Ovary (tissue), 9 donors: ENCODE results near the gene AMPH. TPM values are rescaled to one million over a fixed set of nuclear protein-coding genes. Genes with fewer than 3 reads are reported as not detected.

Source experiments
- DNase-seq, 5 donors: peaks; one replicate each; pipeline ENCODE4 v3.0.0-alpha.2; 2019 to 2020
- H3K27ac ChIP-seq, 2 donors: fragments of 200-600 bp; one replicate each; pipeline versions ENCODE4 v1.5.1 to v1.8.0; 2019 to 2022
- H3K27me3 ChIP-seq: fragments of 200-600 bp; one replicate; pipeline ENCODE4 v1.8.0; 2022
- H3K36me3 ChIP-seq: fragments of 200-600 bp; sonication (generic); one replicate; pipeline ENCODE4 v1.5.1; 2019
- H3K4me1 ChIP-seq: one replicate; pipeline ENCODE4 v1.8.1; 2013; ENCODE audit warnings: mild to moderate bottlenecking, moderate library complexity; ENCODE audit not compliant: insufficient read depth
- H3K4me3 ChIP-seq: fragments of 200-600 bp; sonication (generic); one replicate; pipeline ENCODE4 v1.5.1; 2017
- H3K9me3 ChIP-seq, 2 donors: fragments of 200-600 bp in 1 of 2; sonication (generic) in 1 of 2; one replicate each; pipeline versions ENCODE4 v1.5.1 to v1.8.1; 2013 to 2019; ENCODE audit warnings: mild to moderate bottlenecking in 1 of 2, moderate library complexity in 1 of 2
- CTCF ChIP-seq, 3 donors: fragments of 450-650 bp in 2 of 3; fragments of 200-600 bp in 1 of 3; IDR thresholded peaks; one replicate each; pipeline versions ENCODE4 v1.5.1 to v1.8.0; 2016 to 2022; ENCODE audit warnings: antibody characterized with exemption in 3 of 3, mild to moderate bottlenecking in 1 of 3
- EP300 ChIP-seq: sonication (generic); formaldehyde crosslinking; IDR thresholded peaks from one replicate; pipeline ENCODE4 v1.6.1; 2017; ENCODE audit warnings: antibody characterized with exemption
- POLR2A ChIP-seq: fragments of 450-650 bp; IDR thresholded peaks from one replicate; pipeline ENCODE4 v1.6.1; 2017; ENCODE audit warnings: antibody characterized with exemption, mild to moderate bottlenecking, moderate library complexity
- WGBS, 3 donors: extraction: QIAGEN DNeasy Blood & Tissue Kit in 1 of 3; methylation state at CpG; one replicate each; pipeline versions ENCODE4 v1.1.5 to v1.1.7; 2013 to 2017; 5-methylcytosine and 5-hydroxymethylcytosine counted together
- intact Hi-C, 4 donors: fragments of 100-400 bp; cut with DNase I; formaldehyde crosslinking; loops; one replicate each; pipeline versions ENCODE4 v1.11.0 to v1.15.1; 2022 to 2023
- polyA plus RNA-seq, 2 donors: library from polyadenylated mRNA; stranded (reverse); fragments of 200-250 nt in 1 of 2; fragments of 350-450 nt in 1 of 2; fragmentation: Illumina TruSeq in 1 of 2; extraction: RNeasy Lipid Tissue Mini Kit (QIAGEN cat#74804) in 1 of 2; gene quantifications; one replicate each; pipeline ENCODE4 v1.2.3, GENCODE V29; 2013 to 2014
- total RNA-seq, 7 donors: library from RNA; depleted of rRNA in 2 of 7; stranded (reverse); fragments of >200 nt in 2 of 7; fragmentation: NEBNext Ultra II Directional in 3 of 7; extraction: Animal tissue kit (Norgen Biotek cat#: 25700) in 3 of 7; gene quantifications; one replicate each; pipeline versions ENCODE4 v1.1.0 to v1.2.4, GENCODE V29; 2016 to 2023
- donor health status: DM: no; HTN: no; CAD: no; lungs with moderate emphysema.
- donor health status: DM: no; HTN: no; CAD: no.
- donor health status: Bipolar disorder and iron deficiency.
- donor health status: DM: yes; HTN: yes; CAD: no.
- donor health status: DM: no; HTN: no; CAD: no.
- donor health status: DM: yes; HTN: yes; CAD: no.

The AMPH gene
- total and polyA plus RNA-seq, 9 donors = 0.10 to 4.6 (median 0.83) TPM

GRCh38 chr7:38632411-38632810 is 1.2 kb upstream of the AMPH start:
- no peaks in the 10 kb centered on the region for H3K9me3 ChIP-seq
- peaks cover 2% of the 10 kb centered on the region for H3K4me1 ChIP-seq
- no peaks in the 10 kb centered on the region for H3K36me3 ChIP-seq
- H3K4me3 ChIP-seq = no peak overlapping the region
- H3K27ac ChIP-seq = no peak overlapping the region
- TF ChIP-seq CTCF (IDR thresholded peaks at IDR 0.05) = no peak
- no peak for TF ChIP-seq POLR2A
- no peak for TF ChIP-seq EP300
- no peak for DNase-seq
- WGBS, 3 donors = 91 to 97% (median 95%) methylated on average over 2 of the region's 2 CpGs
- no peaks in the 10 kb centered on the region for H3K27me3 ChIP-seq
- intact Hi-C loops = no loop called here

- DNase-seq = no peak
- no peaks in the 10 kb centered on the region for H3K27me3 ChIP-seq
- H3K4me1 ChIP-seq = peaks cover 2% of the 10 kb centered on the region
- H3K27ac ChIP-seq = no peak overlapping the region
- WGBS, 3 donors = 57 to 62% (median 60%) methylated on average over 12 of the region's 12 CpGs
- no peaks in the 10 kb centered on the region for H3K36me3 ChIP-seq
- intact Hi-C loops = no loop called here
- H3K9me3 ChIP-seq = no peaks in the 10 kb centered on the region
- TF ChIP-seq POLR2A (no peak), CTCF (IDR thresholded peaks at IDR 0.05) (no peak), EP300 (no peak)
- no peak overlapping the region for H3K4me3 ChIP-seq
These were observed 1.3 kb downstream of the AMPH start for GRCh38 chr7:38629651-38630510.

- H3K4me3 ChIP-seq = no peak overlapping the region
- peaks cover 2% of the 10 kb centered on the region for H3K4me1 ChIP-seq
- intact Hi-C loops = no loop called here
- 79 to 81% (median 79%) methylated on average over 5 of the region's 5 CpGs for WGBS, 3 donors
- no peaks in the 10 kb centered on the region for H3K9me3 ChIP-seq
- no peaks in the 10 kb centered on the region for H3K27me3 ChIP-seq
- H3K27ac ChIP-seq = no peak overlapping the region
- DNase-seq = no peak
- H3K36me3 ChIP-seq = no peaks in the 10 kb centered on the region
- TF ChIP-seq POLR2A (no peak), EP300 (no peak), CTCF (IDR thresholded peaks at IDR 0.05) (no peak)
These were observed 2.4 kb downstream of the AMPH start for GRCh38 chr7:38628630-38629385.

- Histone ChIP-seq H3K4me1 (no peaks in the 10 kb centered on the region), H3K36me3 (no peaks in the 10 kb centered on the region), H3K9me3 (no peaks in the 10 kb centered on the region), H3K4me3 (no peak overlapping the region), H3K27ac (no peak overlapping the region), H3K27me3 (no peaks in the 10 kb centered on the region)
- intact Hi-C loops = no loop called here
- TF ChIP-seq CTCF (IDR thresholded peaks at IDR 0.05) = no peak
- TF ChIP-seq EP300 = no peak
- TF ChIP-seq POLR2A = no peak
- DNase-seq = no peak
These were observed 5.3 kb downstream of the AMPH start for GRCh38 chr7:38625866-38626265.
